ENCODE data around the gene CRY1.

Gene CRY1

DNA sequence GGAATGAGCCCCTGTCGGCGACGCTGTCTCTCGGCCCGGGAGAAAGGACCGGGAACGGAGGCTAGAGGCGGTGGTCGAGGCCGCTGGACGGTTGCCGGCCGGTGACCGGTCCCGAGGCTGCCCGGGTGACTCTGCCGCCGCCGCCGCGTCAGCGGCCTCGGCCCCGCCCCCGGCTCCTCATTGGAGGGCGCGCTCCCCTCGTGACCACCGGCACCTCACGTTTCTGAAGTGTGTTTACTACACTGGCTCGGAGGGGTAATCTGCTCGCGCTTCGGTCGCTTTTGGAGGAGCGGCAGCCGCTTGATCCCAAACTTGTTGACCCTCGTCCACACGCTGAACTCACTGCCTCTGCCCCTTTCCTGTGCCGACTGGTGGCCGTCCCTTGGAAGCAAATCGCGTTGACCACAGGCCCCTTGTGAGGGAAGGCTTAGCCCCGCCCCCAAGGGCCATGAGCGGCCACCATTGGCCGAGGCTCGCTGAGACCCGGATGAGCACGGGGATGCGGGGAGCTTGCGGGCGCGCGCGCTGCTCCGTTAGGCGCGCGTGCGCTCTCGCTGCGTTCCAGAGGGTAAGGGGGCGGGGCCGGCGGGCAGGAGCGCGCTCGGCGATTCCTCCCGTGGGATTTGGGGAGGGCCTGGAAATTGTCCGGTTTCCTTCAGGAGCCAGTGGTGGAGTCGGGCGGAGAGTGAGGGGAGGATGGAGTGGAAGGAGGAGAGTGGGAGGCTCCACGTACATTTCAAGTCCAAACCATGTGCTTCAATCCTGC is at the start of gene CRY1:
CRY1 (minus strand) TSS at position 133 of the 766 bp plus-strand sequence. CDS start 588 bp downstream, outside the sequence.
- DNase-seq (ENCODE audit: low read depth in 2 of 2): peak; percentile 83 to 87

DNA sequence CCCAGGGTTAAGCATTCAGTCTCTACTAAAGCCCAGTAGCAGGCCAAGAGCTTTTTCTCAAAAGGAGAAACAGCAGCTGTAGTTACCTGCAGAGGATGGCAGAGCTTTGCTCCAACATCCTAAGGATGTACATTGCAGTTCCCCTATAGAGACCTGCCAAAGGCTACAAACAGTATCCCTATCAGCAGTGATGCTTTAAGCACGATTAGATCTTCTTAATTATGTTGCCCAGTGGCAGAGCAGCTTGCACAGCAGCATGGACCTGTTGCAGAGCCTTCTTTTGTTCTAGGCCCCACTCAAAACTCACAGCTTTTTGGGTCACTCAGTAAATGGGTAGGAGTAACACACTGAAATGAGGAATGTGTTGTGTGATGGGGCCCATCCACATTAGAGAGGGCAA is 46.4 kb upstream of the CRY1 start:
- no peak for DNase-seq (ENCODE audit: low read depth in 2 of 2)

DNA sequence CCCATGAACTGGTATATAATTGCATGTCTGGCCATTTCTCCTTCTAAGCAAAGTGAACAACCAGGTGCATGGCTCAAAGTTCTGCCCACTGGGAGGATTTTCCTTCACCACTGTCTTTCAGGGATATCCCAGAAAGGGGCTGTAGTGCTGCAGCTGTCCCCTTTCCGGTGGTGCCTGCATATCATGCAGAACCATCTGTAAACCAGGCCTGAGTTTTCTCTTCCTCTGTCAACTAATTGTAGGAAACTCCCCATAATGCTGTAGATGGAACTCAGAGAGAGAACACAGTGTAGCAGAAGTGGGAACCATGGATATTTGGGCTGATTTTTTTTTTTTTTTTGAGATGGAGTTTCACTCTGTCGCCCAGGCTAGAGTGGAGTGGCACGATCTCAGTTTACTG is 45.6 kb upstream of the CRY1 start:
- no peak for DNase-seq (ENCODE audit: low read depth in 2 of 2)

DNA sequence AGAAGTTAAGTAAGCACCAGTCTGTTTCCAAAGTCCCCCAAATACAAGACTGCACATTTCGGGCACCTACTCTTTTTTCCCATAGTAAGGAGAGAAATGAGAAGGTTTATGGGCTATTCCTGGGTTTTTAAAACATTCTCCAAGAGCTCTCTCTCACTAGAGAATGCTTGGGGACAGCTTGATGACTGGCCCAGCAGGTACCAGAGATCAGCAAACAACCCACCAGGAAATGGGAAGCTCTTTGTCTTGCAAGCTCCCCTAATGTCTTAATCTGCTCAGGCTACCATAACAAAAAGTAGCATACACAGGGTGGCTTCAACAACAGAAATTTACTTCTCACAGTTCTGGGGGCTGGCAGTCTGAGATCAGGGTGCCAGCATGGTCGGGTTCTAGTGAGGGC is 41.8 kb upstream of the CRY1 start:
- DNase-seq (ENCODE audit: low read depth in 2 of 2): no peak

DNA sequence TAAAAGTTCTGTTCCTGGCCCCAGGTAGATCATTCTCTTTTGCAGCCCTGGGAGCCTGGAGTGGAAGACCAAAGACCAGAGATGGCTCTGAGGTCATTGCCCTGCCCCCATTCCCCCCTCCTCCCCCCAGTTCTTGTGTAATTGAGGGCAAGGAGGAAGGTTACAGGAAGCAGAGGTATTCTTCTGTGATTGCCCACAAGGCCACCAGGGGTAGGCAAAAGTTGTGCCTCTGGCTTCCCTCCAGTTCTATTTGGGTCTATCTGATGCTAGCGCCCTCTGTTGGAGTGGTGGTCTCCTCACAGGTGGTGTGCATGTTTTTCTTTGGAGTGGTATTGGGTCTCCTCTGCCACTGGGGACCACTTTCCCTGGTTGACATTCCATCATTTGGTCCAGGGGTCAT is 41.2 kb upstream of the CRY1 start:
- no peak for DNase-seq (ENCODE audit: low read depth in 2 of 2)

DNA sequence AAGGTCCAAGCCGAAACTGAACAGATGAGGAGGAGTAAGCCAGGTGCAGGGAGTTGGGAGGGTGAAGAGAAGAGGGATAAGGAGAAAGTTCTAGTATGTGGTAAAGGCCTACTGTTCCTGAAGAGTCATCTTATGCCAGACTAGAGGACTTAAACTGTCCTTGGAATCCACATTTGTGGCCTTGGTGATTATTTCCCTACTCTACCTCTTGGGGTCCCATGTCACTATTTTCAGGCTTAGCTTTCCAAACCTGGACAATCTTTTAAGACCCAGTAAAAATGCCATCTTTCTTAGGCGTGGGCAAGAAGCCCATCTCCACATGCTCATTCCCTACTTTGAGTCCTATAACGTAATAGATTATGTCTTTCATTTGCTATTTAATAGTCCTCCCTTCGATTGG is 40.1 kb upstream of the CRY1 start:
- DNase-seq (ENCODE audit: low read depth in 2 of 2): no peak

DNA sequence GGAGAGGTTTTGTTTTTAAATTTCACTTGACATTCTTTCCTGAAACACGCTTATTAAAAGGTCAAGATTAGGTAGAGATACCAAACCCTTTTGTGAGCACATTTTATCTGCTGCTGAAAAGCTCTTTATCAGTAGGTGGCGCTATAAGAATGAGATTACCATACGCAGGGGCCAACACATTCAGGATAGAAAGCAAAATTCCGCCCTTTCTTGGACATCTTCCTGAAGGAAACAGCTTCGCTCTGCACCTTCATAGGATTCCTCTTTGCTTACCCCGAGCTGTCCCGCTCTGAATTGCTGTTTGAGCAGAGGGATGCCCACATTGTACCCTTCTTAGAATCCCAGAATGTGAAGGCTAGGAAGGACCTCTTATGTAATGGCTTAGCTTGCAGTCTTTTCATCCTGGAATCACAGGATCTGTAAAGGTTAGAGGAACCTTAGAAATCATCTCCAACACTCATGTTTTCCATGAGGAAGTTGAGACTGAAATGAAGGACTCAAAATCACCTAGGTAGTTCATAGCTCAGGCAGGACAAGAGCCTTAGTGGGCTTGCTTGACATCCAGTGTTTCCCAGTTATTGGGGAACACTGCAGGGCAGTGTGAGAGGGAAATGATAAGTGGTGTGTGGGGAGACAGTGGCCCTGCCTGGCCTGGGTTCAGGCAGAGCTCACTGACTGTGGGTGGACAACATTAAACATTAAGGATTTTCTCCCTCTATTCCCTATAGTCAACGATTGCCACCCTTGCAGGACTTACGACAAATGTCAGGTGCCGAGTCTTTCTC is 38.7 kb upstream of the CRY1 start:
- no peak for DNase-seq (ENCODE audit: low read depth in 2 of 2)

DNA sequence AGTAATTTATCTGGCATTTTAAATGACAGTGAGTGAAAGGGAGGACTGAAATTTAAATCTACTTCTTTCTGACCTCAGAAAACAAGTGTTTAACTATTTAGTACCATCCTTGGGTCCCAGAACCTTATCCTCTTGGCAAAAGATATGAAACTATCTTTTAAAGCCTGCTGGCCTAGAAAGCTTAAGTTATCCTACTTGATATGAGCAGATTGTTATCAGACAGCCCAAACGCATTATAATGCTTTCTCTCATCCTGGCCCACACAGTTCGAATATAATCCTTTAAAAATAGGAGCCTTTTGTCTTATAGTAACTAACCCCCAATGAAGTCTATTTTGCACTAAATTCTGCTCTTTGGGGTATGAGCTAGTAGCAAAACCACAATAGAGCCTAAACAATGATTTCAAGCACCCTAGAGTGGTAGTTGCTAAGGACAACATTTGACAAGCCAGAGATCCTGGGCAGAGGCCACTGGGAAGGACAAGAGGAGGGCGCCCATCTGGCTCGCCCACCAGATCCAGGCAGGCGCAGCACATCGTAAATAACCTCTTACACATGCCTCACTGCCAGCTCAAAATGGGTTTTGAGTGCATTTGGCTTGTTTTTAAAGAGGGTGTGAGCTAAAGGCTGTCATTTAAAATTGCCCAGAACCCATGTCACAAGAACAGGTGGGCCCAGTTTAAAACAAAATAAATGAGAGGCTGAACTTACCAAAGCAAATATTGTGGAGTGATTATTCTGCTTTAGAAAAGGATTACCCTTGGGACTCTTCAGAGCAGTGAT is 37.7 kb upstream of the CRY1 start:
- no peak for DNase-seq (ENCODE audit: low read depth in 2 of 2)

DNA sequence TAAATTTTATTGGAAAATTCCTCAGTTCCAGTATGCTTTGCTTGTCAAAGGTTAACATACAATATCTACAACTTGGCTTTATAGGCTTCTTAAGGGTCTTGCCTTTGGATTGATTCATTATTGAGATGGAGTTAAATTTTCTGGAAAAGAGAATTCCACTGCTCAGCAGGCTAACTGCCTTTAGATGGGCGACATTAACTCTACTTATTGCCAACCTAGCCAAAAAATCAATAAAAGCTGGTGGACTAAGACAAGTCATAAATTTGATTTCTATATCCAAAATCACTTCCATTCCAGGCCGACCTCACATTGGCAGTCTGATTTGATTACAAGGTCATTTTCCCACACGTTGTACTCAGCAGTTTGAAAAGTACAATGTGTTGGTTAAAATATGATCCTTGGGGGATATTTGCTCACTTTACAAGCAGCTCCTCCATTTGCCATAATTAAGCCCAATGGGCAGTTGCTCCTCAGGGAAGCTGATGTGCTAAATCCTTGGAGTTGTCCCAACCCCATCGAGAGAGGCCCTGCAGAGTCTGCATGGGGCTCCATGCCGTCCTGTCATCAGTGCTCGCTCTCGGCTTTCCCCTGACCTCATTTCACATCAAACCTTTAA is 36.1 kb upstream of the CRY1 start:
- DNase-seq (ENCODE audit: low read depth in 2 of 2): no peak

DNA sequence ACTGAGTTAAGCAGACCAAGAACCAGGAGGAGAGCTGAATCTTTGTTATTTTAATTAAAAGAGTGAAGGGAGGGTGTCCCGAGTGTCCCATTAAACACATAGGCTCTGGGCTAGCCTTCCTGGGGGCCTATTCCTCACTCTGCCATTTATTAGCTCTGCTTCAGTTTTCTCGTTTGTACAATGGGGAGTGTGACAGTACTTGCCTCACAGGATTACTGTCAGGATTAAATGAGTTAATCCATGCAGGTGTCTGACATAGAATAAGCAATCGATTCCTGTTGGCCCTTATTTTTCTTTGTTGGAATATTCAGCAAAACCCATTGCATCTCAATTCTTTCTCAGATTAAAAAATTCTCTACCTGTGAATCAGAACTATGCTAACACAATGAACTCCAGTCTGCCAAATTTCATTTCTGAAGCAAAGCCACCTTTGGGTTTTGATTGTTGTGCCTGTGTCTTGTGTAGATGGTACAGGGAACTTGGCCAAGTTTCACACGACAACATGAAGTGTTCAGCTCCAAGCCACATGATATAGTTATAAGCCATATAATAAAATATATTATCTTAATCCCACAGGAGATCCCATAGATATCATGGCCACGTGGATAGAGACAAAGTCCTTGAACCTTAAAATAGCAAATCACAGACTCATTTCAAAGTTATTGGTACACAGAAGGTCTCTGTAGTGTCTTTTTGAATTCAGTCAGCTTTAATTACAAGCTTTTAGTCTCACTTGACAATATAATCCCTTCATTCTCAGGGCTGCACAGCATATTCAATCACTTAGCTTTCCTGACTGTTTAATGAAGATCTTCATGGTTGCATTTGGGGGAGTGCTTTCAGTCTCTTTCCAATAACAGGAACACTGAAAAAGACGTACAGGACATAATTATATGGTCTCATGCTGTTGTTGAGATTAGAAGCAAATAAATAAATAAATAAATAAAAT is 34.4 kb upstream of the CRY1 start:
- DNase-seq (ENCODE audit: low read depth in 2 of 2): no peak

DNA sequence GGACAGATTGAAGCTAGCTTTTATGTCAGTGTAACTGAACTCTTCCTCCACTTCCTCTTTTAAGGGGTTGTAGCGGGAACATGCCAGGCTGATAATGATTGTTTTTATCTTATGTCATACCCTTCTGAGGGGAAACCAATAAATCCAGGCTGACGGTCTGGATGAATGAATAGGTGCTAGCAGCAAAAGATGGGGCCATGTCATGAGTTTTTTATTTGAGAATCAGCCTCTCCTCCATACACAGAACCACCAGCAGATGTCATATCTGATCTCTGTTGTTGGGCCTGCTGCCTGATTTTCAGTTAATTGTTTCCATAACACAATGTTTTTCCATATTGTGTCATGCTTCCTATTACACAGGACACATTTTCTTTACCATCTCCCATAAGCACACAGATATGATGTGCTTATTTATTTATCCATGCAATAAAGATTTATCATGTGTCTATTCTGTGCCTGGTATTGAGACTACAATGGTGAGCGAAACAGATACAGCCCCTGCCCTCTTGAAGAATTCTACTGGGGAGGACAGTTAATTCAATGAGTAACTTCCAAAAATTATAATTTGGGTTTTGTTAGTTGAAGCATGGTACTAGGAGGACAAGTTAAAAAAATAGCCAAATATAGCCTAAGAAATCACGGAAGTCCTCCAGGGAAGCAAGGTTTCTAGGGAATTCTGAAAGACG is 33.6 kb upstream of the CRY1 start:
- DNase-seq (ENCODE audit: low read depth in 2 of 2): no peak

DNA sequence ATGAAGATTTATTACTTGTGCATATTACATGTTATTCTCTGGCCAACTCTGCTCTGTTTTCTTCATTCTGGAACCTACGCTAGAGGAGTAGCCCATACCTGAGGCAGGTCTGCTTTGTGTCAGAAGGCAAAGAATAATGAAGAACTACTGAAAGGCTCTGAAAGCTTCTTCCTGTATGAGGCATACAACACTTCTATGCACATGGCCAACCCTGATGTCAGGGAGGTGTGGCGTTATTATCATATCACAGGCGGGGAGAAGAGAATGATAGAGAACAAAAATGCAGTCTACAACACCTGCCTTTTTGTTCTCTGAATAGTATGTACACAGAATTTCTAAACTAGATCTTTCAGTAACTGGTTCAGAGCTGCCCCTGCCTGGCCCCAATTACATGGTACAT is 32.5 kb upstream of the CRY1 start:
- DNase-seq (ENCODE audit: low read depth in 2 of 2): no peak

DNA sequence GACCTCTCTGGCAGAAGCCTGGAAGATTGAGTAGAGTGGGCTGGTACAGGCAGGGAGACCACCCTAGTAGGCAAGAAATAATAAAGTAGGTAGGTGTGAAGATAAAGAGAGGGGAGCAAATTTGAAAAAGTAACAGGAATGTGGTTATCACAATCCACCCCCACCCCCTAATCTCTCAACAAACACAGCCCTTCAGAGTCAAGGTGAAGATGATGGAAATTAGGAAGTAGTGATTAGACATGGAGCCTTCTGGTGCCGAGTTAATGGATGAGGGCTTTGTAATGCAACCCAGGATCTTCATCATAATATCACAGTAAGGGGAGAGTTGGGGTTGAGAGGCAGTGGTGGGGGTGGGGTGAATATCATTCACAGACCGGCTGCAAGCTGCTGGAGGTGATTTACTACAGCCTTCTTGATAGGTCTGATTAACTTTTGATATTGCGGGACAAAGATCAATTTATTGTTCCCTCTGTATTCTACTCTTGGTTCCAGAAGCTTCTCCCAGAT is 29.2 kb upstream of the CRY1 start:
- DNase-seq (ENCODE audit: low read depth in 2 of 2): no peak

DNA sequence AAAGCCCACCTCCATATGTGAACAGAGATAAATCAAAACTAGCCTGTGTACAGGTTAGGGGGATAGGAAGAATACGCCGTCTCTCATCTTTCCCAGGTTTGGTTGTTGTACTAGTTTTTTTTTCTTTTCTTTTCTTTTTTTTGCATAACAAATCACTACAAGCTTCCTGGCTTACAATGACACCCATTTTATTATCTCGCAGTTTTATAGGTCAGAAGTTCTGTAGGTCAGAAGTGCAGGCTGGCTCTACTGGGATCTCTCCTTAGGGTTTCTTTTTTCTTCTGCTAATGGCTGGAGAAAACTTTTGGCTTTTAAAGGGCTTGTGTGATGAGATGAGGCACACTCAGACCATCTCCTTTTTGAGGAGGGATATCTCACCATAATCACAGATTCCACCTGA is 25.7 kb upstream of the CRY1 start:
- no peak for DNase-seq (ENCODE audit: low read depth in 2 of 2)

DNA sequence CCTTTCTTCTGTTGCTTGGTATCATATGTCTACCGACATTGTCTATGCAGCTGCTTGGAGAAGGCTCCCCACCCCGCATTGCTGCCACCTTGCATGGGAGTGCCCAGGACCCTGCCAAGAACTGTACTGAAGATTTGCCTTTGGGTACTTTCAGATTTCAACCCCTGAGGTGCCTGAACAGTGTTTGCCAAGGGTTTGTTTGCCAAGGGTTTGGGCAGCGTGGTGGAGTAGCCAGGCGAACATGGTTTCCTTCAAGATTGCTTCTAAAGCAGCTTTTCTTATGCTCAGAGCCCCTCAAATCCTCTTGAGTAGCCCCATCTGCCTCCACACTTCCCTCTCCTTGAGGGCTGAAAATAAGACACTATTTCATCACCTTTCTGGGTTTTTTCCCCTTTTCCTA is 25.3 kb upstream of the CRY1 start:
- DNase-seq (ENCODE audit: low read depth in 2 of 2): no peak

DNA sequence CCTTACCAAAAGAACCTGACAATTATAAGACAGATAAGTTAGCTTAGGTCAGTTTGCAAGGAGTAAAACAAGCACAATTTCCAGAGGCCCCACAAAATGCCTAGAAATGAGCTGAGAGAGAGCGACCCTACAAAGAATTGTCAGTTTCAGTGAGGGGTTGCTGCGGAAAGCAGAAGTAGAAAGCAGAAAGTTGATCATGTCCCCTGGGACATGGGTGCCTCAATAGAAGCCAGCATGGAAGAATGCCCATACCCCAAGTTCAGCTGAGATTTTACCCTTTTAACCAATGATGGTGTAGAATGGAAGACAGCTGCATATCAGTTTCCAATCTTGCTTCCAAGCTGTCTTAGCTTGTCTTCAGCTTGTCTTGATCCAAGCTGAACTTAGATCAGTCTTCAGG is 21.8 kb upstream of the CRY1 start:
- DNase-seq (ENCODE audit: low read depth in 2 of 2): no peak

DNA sequence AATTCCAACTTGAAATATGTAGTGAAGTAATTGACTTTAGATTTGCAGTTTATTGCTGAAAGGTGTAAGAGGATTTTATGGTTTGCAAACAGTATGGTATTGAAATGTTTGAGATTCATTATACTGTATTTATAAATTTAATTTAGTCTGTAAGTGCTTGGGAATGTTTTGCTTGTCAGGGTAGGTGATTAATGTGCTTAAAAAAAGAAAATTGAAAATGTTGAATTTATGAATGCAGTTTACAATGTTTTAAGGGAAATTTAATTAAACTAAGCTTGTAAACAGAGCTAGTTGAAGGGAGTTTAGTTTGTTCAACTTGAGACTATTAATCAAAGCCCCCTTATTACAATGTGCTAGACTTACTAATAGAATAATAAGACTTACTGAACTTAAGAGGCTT is 18.0 kb upstream of the CRY1 start:
- DNase-seq (ENCODE audit: low read depth in 2 of 2): no peak

DNA sequence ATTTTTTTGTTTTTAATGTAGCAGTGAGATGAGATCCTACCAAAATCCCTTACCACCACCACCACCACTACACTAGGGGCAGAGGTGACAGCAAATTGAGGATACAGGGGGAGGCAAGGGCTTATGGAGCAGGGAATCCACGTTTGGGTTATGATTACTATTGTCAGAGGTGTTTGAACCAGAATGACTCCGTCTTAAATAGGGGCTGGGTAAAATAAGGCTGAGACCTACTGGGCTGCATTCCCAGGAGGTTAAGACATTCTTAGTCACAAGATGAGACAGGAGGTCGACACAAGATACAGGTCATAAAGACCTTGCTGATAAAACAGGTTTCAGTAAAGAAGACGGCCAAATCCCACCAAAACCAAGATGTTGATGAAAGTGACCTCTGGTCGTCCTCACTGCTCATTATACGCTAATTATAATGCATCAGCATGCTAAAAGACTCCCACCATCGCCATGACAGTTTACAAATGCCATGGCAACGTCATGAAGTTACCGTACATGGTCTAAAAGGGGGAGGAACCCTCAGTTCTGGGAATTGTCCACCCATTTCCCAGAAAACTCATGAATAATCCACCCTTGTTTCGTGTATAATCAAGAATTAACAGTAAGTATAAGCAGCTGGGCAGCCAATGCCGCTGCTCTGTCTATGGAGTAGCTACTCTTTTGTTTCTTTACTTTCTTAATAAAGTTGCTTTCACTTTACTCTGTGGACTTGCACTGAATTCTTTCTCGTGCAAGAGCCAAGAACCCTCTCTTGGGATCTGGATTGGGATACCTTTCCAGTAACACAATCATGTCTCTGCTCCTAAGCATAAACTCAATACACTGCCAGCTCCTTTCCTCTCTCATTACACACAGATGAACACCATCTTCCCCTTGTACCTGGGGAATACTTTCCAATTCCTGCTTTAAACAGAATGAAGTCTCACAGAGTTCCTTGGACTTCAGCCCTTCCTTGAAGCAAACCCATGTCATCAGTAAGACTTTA is 16.7 kb upstream of the CRY1 start:
- no peak for DNase-seq (ENCODE audit: low read depth in 2 of 2)

DNA sequence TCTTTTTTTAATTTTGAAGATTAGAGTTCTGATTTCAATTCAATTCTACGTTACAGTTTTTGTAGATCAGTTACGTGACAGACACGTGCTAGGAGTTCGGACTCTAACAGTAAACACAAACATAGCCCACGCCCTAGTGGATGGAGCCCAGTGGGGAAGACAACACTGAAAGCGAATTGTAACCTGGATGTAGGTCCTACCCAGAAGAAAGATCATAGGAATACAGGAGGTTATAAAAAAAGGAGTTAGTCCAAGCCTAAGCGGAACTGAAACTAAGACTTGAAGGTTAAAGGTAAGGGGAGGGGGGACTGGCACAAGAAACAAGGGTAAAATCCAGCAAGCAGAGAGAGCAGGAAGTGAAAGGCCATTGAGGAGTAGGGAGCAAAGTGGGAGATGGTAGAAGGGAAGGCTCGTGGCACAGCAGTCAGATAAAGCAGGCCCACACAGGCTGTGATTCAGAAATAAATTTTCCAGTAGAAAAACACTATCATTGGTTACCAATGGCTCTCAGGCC is 15.7 kb upstream of the CRY1 start:
- no peak for DNase-seq (ENCODE audit: low read depth in 2 of 2)
